Astrocyte (in vitro differentiated cells and primary cell): Measurements from ENCODE around the gene SPNS3. TPM values are rescaled to one million over a fixed set of nuclear protein-coding genes. Genes with fewer than 3 reads are reported as not detected.

Experiments
- DNase-seq: peaks from one replicate; pipeline ENCODE4 v3.0.0-alpha.2; 2010; ENCODE audit warnings: low read depth
- FAIRE-seq: peaks from 2 replicates; lab custom pipeline; 2011; peaks lifted over from hg19 to GRCh38; lab: Jason Lieb, UNC
- H2AFZ ChIP-seq: 2 replicates; pipeline ENCODE4 v1.6.0; 2012; ENCODE audit warnings: low read depth, low read length, inconsistent platforms
- H3K27ac ChIP-seq: 2 replicates; pipeline ENCODE4 v1.5.1; 2011; ENCODE audit warnings: low read depth, low read length, inconsistent platforms
- H3K27me3 ChIP-seq: 2 replicates; pipeline ENCODE4 v1.6.0; 2011; ENCODE audit warnings: low read length, inconsistent platforms; ENCODE audit not compliant: insufficient read depth
- H3K36me3 ChIP-seq: 2 replicates; pipeline ENCODE4 v1.5.1; 2011; ENCODE audit warnings: low read length, inconsistent platforms; ENCODE audit not compliant: insufficient read depth
- H3K4me1 ChIP-seq: 2 replicates; pipeline ENCODE4 v1.5.1; 2011; ENCODE audit warnings: low read length, inconsistent platforms; ENCODE audit not compliant: insufficient read depth
- H3K4me2 ChIP-seq: 2 replicates; pipeline ENCODE4 v1.6.0; 2012; ENCODE audit warnings: low read length, inconsistent platforms
- H3K4me3 ChIP-seq: 2 replicates; pipeline ENCODE4 v1.5.1; 2011; ENCODE audit warnings: low read depth, mild to moderate bottlenecking, low read length, inconsistent platforms; ENCODE audit not compliant: insufficient read depth
- H3K79me2 ChIP-seq: 2 replicates; pipeline ENCODE4 v1.6.0; 2012; ENCODE audit warnings: mild to moderate bottlenecking, low read length, inconsistent platforms; ENCODE audit not compliant: insufficient read depth
- H3K9ac ChIP-seq: 2 replicates; pipeline ENCODE4 v1.6.0; 2012; ENCODE audit warnings: mild to moderate bottlenecking, low read length, inconsistent platforms
- H3K9me3 ChIP-seq: 2 replicates; pipeline ENCODE4 v1.5.1; 2012; ENCODE audit warnings: low read depth, mild to moderate bottlenecking, low read length, inconsistent platforms; ENCODE audit not compliant: insufficient read depth
- H4K20me1 ChIP-seq: 2 replicates; pipeline ENCODE4 v1.6.0; 2012; ENCODE audit warnings: low read length, inconsistent platforms; ENCODE audit not compliant: insufficient read depth
- H3K27ac Mint-ChIP-seq: one replicate; pipeline ENCODE4 v1.8.0; 2021; ENCODE audit warnings: mild to moderate bottlenecking, mixed read lengths; ENCODE audit not compliant: unreplicated experiment
- H3K27me3 Mint-ChIP-seq: one replicate; pipeline ENCODE4 v1.8.0; 2021; ENCODE audit warnings: low read depth, mixed read lengths; ENCODE audit not compliant: unreplicated experiment
- H3K36me3 Mint-ChIP-seq: one replicate; pipeline ENCODE4 v1.8.0; 2021; ENCODE audit warnings: low read depth, mixed read lengths; ENCODE audit not compliant: unreplicated experiment
- H3K4me1 Mint-ChIP-seq: one replicate; pipeline ENCODE4 v1.8.0; 2021; ENCODE audit warnings: low read depth, mixed read lengths; ENCODE audit not compliant: unreplicated experiment
- H3K4me3 Mint-ChIP-seq: one replicate; pipeline ENCODE4 v1.8.0; 2021; ENCODE audit warnings: mild to moderate bottlenecking, moderate library complexity, mixed read lengths; ENCODE audit not compliant: unreplicated experiment
- H3K9me3 Mint-ChIP-seq: one replicate; pipeline ENCODE4 v1.8.0; 2021; ENCODE audit warnings: mild to moderate bottlenecking, mixed read lengths; ENCODE audit not compliant: unreplicated experiment
- CTCF ChIP-seq: IDR thresholded peaks from 2 replicates; pipeline ENCODE4 v1.5.1; 2011; ENCODE audit warnings: low read depth, mild to moderate bottlenecking, inconsistent platforms, low read length, moderate library complexity; ENCODE audit not compliant: insufficient read depth
- EZH2 ChIP-seq: IDR thresholded peaks from 2 replicates; pipeline ENCODE4 v1.6.1; 2012; ENCODE audit warnings: mild to moderate bottlenecking, low read length, inconsistent platforms; ENCODE audit not compliant: insufficient read depth
- total RNA-seq: library from RNA; stranded (reverse); gene quantifications from 2 replicates; pipeline ENCODE4 v1.2.1, GENCODE V29; 2021

The SPNS3 gene
- total RNA-seq, 1 donor from 2014 or later = not detected

- no peak for DNase-seq
- no peak for TF ChIP-seq CTCF
- no peak for TF ChIP-seq EZH2
- Mint-ChIP-seq H3K9me3 (no peaks in the 10 kb centered on the region), H3K27ac (no peak overlapping the region), H3K4me3 (no peak overlapping the region), H3K4me1 (no peaks in the 10 kb centered on the region), H3K27me3 (peaks cover 52% of the 10 kb centered on the region), H3K36me3 (no peaks in the 10 kb centered on the region)
- Histone ChIP-seq H3K27me3 (peaks cover 9% of the 10 kb centered on the region), H3K9me3 (no peaks in the 10 kb centered on the region), H3K9ac (no peak overlapping the region), H3K4me2 (no peak overlapping the region), H4K20me1 (no peaks in the 10 kb centered on the region), H3K4me3 (no peak overlapping the region), H3K4me1 (peaks cover 4% of the 10 kb centered on the region), H3K27ac (no peak overlapping the region), H3K36me3 (no peaks in the 10 kb centered on the region), H3K79me2 (no peaks in the 10 kb centered on the region), H2AFZ (no peak overlapping the region)
- FAIRE-seq = no peak
Observed at GRCh38 chr17:4436846-4437245, 3.1 kb downstream of the SPNS3 start.

- TF ChIP-seq EZH2 = no peak
- TF ChIP-seq CTCF = no peak
- Histone ChIP-seq H3K9me3 (no peaks in the 10 kb centered on the region), H3K79me2 (no peaks in the 10 kb centered on the region), H3K27ac (no peak overlapping the region), H3K4me2 (no peak overlapping the region), H2AFZ (no peak overlapping the region), H3K27me3 (peaks cover 9% of the 10 kb centered on the region), H3K9ac (no peak overlapping the region), H3K4me3 (no peak overlapping the region), H4K20me1 (no peaks in the 10 kb centered on the region), H3K4me1 (peaks cover 4% of the 10 kb centered on the region), H3K36me3 (no peaks in the 10 kb centered on the region)
- Mint-ChIP-seq H3K27ac (no peak overlapping the region), H3K9me3 (no peaks in the 10 kb centered on the region), H3K27me3 (peaks cover 54% of the 10 kb centered on the region), H3K4me3 (no peak overlapping the region), H3K36me3 (no peaks in the 10 kb centered on the region), H3K4me1 (no peaks in the 10 kb centered on the region)
- FAIRE-seq (no peak), DNase-seq (no peak)
Observed at GRCh38 chr17:4438162-4438944, 4.6 kb downstream of the SPNS3 start.

GRCh38 chr17:4440021-4440420 is 6.3 kb downstream of the SPNS3 start:
- Mint-ChIP-seq H3K9me3 (no peaks in the 10 kb centered on the region), H3K27me3 (peaks cover 54% of the 10 kb centered on the region), H3K4me1 (no peaks in the 10 kb centered on the region), H3K36me3 (no peaks in the 10 kb centered on the region), H3K27ac (no peak overlapping the region), H3K4me3 (no peak overlapping the region)
- Histone ChIP-seq H4K20me1 (no peaks in the 10 kb centered on the region), H3K79me2 (no peaks in the 10 kb centered on the region), H3K9ac (no peak overlapping the region), H3K4me2 (no peak overlapping the region), H2AFZ (no peak overlapping the region), H3K36me3 (no peaks in the 10 kb centered on the region), H3K27me3 (peaks cover 9% of the 10 kb centered on the region), H3K9me3 (no peaks in the 10 kb centered on the region), H3K27ac (no peak overlapping the region), H3K4me1 (no peaks in the 10 kb centered on the region), H3K4me3 (no peak overlapping the region)
- no peak for FAIRE-seq
- no peak for DNase-seq
- no peak for TF ChIP-seq EZH2
- TF ChIP-seq CTCF = no peak
